Loucy (cell line): ENCODE results near the gene ADGRL3.

ENCODE experiments used
- H2AFZ ChIP-seq: fragments of 200-600 bp; sonication (generic); 2 replicates; pipeline ENCODE4 v1.6.0; 2016; ENCODE audit warnings: antibody characterized with exemption, mild to moderate bottlenecking, low read length, moderate library complexity
- H3F3A ChIP-seq: fragments of 200-600 bp; 2 replicates; pipeline ENCODE4 v1.6.0; 2016; ENCODE audit warnings: antibody characterized with exemption, low read depth, mild to moderate bottlenecking
- H3K27me3 ChIP-seq: fragments of 200-600 bp; sonication (generic); 2 replicates; pipeline ENCODE4 v1.6.1; 2014; ENCODE audit warnings: low read length, mild to moderate bottlenecking; ENCODE audit not compliant: insufficient read depth, poor library complexity, severe bottlenecking
- H3K36me3 ChIP-seq: fragments of 200-600 bp; sonication (generic); 2 replicates; pipeline ENCODE4 v1.6.1; 2016; ENCODE audit warnings: low read length; ENCODE audit not compliant: insufficient read depth
- H3K4me1 ChIP-seq: fragments of 200-600 bp; sonication (generic); 2 replicates; pipeline ENCODE4 v1.5.1; 2014; ENCODE audit warnings: low read length, mild to moderate bottlenecking; ENCODE audit not compliant: insufficient read depth, poor library complexity, severe bottlenecking
- H3K4me2 ChIP-seq: fragments of 200-600 bp; sonication (generic); 2 replicates; pipeline ENCODE4 v1.6.0; 2014; ENCODE audit warnings: antibody characterized with exemption, low read length, low read depth, mild to moderate bottlenecking; ENCODE audit not compliant: poor library complexity, severe bottlenecking
- H3K4me3 ChIP-seq: fragments of 200-600 bp; sonication (generic); 2 replicates; pipeline ENCODE4 v1.5.1; 2014; ENCODE audit warnings: low read length, mild to moderate bottlenecking, mixed read lengths; ENCODE audit not compliant: poor library complexity, severe bottlenecking
- H3K79me2 ChIP-seq: fragments of 200-600 bp; sonication (generic); 2 replicates; pipeline ENCODE4 v1.6.1; 2014; ENCODE audit warnings: low read length; ENCODE audit not compliant: insufficient read depth
- H3K9ac ChIP-seq: fragments of 200-600 bp; sonication (generic); 2 replicates; pipeline ENCODE4 v1.6.0; 2014; ENCODE audit warnings: mild to moderate bottlenecking, low read depth, low read length, moderate library complexity; ENCODE audit not compliant: poor library complexity, severe bottlenecking
- H3K9me2 ChIP-seq: fragments of 200-600 bp; sonication (generic); replicated peaks from 2 replicates; pipeline ENCODE4 v1.6.1; 2016; ENCODE audit warnings: low read depth, low read length, mixed read lengths
- H3K9me3 ChIP-seq: fragments of 200-600 bp; sonication (generic); 2 replicates; pipeline ENCODE4 v1.6.1; 2014; ENCODE audit warnings: mild to moderate bottlenecking, antibody characterized with exemption, low read length, low read depth; ENCODE audit not compliant: insufficient read depth
- H4K20me1 ChIP-seq: fragments of 200-600 bp; sonication (generic); 2 replicates; pipeline ENCODE4 v1.6.0; 2014; ENCODE audit warnings: antibody characterized with exemption, low read length, mild to moderate bottlenecking; ENCODE audit not compliant: insufficient read depth, poor library complexity, severe bottlenecking
- CTCF ChIP-seq: fragments of 200-600 bp; sonication (generic); conservative IDR thresholded peaks from 2 replicates; pipeline ENCODE4 v1.5.1; 2014; ENCODE audit warnings: mild to moderate bottlenecking, antibody characterized with exemption, low read length
- EZH2phosphoT487 ChIP-seq: fragments of 200-600 bp; IDR thresholded peaks from 2 replicates; pipeline ENCODE4 v1.6.1; 2018; ENCODE audit warnings: antibody characterized with exemption, mild to moderate bottlenecking, moderate library complexity, borderline replicate concordance

ADGRL3 gene

DNA sequence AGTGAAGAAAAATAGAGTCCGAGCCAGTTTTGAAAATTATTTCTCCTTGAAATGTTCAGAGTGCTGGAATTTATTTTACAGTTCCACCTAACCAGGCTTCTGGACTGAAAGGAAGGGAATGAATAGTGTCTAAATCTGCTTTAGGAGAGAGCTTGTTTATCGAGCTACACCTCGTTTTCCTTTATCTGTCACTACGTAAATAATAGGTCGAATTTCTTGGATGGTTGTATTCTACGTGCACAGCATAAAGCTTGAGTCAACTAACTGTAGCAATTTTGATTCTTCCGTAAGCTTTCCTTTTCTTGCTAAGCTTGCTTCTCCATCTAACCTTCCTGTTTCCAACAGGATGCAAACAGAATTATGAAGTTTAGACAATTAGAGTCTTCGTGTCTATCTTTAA, 48.6 kb downstream of the ADGRL3 start:
- H3K4me3 ChIP-seq = no peak overlapping the region
- no peaks in the 10 kb centered on the region for H3F3A ChIP-seq
- no peak overlapping the region for H3K9ac ChIP-seq
- H3K4me1 ChIP-seq = no peaks in the 10 kb centered on the region
- H2AFZ ChIP-seq = no peak overlapping the region
- no peak overlapping the region for H3K4me2 ChIP-seq
- no peaks in the 10 kb centered on the region for H3K27me3 ChIP-seq
- no peaks in the 10 kb centered on the region for H3K9me3 ChIP-seq
- no peaks in the 10 kb centered on the region for H3K36me3 ChIP-seq
- TF ChIP-seq CTCF (no peak), EZH2phosphoT487 (no peak)
- no peaks in the 10 kb centered on the region for H3K9me2 ChIP-seq
- H3K79me2 ChIP-seq = no peaks in the 10 kb centered on the region
- no peaks in the 10 kb centered on the region for H4K20me1 ChIP-seq

- Histone ChIP-seq H3K4me3 (no peak overlapping the region), H2AFZ (no peak overlapping the region), H3K4me2 (no peak overlapping the region), H3K4me1 (no peaks in the 10 kb centered on the region), H3F3A (no peaks in the 10 kb centered on the region), H4K20me1 (no peaks in the 10 kb centered on the region), H3K9me3 (no peaks in the 10 kb centered on the region), H3K27me3 (no peaks in the 10 kb centered on the region), H3K9ac (no peak overlapping the region), H3K9me2 (no peaks in the 10 kb centered on the region), H3K36me3 (no peaks in the 10 kb centered on the region), H3K79me2 (no peaks in the 10 kb centered on the region)
- TF ChIP-seq EZH2phosphoT487 (no peak), CTCF (no peak)
Measured at GRCh38 chr4:61251129-61251528, 51.0 kb downstream of the ADGRL3 start.

- no peaks in the 10 kb centered on the region for H3K79me2 ChIP-seq
- H3K9me3 ChIP-seq = no peaks in the 10 kb centered on the region
- no peak for TF ChIP-seq CTCF
- no peak for TF ChIP-seq EZH2phosphoT487
- no peak overlapping the region for H2AFZ ChIP-seq
- H3K9ac ChIP-seq = no peak overlapping the region
- H3K4me3 ChIP-seq = no peak overlapping the region
- H3K4me2 ChIP-seq = no peak overlapping the region
- H3K9me2 ChIP-seq = no peaks in the 10 kb centered on the region
- H3K4me1 ChIP-seq = no peaks in the 10 kb centered on the region
- H3K36me3 ChIP-seq = no peaks in the 10 kb centered on the region
- no peaks in the 10 kb centered on the region for H3F3A ChIP-seq
- H4K20me1 ChIP-seq = no peaks in the 10 kb centered on the region
- no peaks in the 10 kb centered on the region for H3K27me3 ChIP-seq
Measured at GRCh38 chr4:61254406-61254805, 54.3 kb downstream of the ADGRL3 start.
